Activated CD4-positive, alpha-beta T cell treated with anti-CD3 and anti-CD28 coated beads for 48 hours (primary cell): ENCODE results near the gene AURKAIP1.

Source experiments
- DNase-seq: peaks from one replicate; pipeline ENCODE4 v3.0.0-alpha.2; 2020

The AURKAIP1 gene

DNA sequence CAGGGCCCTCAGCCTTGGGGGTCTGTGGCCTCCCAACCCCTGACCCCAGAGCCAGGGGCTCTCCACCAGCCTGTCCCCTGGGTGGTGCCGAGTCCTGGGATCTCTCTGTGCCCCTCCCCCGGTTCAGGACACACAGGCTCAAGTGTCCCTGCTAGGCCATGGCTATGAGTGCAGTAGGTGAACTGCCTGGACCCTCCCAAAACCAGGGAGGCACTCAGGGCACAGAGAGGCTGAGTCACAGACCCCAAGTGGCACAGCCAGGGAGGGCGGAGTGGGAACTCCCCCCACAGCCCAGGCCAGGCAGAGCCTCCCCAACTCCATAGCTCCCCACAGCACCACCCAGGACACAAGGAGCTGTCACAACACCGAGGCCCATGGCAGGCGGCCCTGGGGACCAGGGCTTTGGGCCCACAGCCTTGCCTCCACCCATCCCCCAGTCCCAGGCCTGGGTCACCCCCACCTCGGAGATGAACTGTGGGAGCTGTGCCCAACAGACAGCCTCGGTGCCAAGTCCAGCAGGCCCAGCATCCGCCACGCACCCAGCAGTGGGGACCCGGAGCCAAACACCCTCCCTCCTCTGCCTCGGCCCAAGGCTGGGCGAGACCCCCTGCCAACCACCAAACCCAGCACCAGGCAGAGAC lies 29.0 kb downstream of the AURKAIP1 start:
- DNase-seq = no peak

DNA sequence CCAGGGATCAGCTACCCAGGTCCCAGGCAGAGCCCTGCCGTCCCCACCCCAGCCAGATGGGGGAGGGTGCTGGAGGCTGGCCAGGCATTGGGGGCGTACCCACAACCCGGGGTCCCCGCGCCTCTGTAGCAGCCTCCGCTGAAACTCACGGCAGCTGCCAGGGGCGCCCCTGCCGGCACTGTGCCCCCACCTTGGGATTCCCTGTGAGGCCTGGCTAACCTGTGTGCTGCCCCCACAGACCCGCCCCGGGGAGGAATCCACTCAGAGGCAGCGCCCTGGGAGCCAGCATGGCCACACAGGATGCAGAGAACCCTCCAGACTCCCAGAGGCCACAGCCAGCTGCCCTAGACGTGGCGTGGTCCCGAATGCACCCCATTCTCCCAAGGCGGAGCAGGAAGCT lies 29.6 kb downstream of the AURKAIP1 start:
- DNase-seq = no peak

DNA sequence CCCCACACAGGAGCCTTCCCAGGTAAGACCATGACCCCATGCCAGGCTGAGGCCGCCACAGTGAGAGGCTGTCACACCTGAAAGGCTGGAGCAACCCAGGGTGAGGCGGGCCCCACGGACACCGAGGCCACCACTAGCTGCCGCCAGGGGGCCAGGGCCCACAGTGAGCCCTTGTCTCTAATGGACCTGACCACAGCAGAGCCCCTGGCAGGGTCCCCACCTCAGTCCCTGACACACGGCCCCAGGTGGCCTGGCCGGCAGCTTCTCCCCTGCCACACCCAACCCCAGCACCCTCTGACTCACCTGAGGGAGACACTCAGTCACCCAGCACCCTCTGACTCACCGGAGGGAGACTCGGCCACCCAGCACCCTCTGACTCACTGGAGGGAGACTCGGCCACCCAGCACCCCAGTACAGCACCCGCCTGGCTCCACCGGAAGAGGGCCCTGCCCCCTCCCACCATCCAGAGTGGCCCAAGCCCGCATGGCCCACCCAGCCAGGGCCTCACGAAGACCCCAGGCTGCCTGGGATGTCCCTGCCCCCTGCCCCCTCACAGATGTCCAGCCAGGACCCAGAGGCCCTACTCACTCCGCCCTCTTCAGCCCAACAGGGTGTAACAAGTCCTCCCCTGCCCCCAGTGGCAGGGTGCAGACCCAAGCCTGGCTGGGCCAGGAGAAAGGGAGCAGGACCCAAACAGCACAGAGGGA lies 30.2 kb downstream of the AURKAIP1 start:
- DNase-seq = peak; percentile 76

DNA sequence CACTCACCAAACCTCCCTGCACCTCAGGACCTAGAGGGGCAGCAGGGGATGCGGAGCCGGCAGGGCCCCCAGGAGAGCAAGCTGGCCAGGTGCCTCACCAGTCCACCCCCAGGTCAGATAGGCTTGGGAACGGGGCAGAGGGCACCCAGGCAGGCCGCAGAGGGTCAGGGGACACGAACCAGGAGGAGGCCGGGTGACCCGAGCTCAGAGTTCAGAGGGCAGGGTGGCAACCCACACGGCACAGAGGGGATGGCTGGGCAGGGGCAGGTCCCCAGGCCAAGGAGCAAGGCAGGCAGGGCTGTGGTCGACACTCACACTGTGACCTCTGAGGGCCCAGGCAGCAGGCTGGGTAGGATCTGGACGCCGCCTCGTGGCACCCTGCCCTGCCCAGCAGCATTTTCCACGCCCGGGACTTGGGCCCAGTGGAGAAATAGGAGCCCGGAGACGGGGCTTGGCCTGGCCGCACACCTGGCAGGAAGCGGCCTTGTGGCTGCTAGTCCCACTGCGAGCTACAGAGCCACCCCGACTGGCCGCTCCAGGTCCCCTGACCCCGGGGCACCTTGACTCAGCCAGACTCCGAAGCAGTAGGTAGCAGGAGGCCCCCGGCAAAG lies 31.1 kb downstream of the AURKAIP1 start:
- DNase-seq = no peak

DNA sequence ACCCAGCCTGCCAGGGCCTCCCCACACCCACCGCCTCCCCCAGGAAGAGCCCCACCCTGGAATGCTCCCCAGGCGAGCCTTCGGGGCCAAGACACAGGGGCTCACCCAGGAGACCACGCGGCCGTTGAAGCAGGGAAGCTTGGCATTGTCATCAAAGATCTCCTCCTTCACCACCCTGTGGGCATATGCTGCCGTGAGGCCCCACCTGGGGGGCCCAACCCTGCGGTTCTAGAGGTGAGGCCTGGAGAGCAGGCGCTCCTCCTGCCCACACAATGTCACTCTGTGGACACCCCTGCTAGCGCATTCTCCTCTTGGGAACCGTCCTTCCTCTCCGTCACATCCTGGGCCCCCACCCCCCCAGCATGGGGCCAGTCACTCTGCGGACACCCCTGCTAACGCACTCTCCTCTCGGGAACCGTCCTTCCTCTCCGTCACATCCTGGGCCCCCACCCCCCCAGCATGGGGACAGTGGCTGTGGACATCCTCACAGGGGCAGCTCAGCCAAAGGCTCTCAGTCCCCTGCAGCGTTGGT lies 32.4 kb downstream of the AURKAIP1 start:
- no peak for DNase-seq

DNA sequence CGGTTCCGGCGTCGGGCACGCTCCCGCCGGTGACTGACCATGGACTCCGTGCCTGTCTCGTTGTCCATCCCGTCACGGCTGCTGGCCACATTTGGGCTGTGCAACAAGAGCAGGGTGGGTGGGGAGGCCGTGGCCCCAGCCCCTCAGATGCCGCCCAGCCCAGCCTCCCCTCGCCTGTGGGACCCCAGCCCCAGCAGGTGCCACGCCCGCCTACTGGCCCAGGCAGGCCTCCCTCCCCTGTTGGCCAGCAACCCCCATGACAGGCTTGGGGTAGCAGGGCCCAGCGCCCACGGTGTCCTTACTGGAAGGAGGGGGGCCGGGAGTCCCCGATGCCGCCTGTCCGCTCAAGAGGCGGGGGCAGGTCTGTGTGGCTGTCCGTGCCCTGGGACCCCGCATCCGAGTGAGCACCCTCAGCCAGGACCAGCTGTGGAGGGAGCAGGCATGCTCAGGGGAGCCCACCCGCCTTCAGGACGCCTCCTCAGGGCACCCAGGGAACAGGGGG lies 32.9 kb downstream of the AURKAIP1 start:
- no peak for DNase-seq

DNA sequence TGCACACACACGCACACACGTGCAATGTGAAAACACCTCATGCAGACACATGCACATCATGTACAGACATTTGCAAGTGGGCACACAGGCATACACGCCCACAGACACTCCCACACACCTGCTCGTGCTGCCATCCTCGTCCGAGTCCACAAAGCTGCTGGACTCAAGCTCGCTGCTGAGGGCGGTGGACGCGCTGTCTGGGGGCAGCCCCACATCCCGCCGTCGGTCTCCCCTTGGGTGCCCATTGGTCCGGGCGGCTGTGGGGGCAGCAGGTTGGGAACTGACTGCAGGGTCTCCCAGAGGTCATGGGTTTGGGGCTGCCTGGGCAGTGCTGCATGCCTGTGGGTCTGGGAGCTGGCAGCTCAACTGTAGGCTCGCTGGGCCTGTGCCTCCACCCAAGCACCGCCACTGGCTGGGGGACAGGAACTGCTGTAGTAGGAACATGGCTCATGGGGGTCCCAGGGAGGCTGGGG lies 33.4 kb downstream of the AURKAIP1 start:
- no peak for DNase-seq

DNA sequence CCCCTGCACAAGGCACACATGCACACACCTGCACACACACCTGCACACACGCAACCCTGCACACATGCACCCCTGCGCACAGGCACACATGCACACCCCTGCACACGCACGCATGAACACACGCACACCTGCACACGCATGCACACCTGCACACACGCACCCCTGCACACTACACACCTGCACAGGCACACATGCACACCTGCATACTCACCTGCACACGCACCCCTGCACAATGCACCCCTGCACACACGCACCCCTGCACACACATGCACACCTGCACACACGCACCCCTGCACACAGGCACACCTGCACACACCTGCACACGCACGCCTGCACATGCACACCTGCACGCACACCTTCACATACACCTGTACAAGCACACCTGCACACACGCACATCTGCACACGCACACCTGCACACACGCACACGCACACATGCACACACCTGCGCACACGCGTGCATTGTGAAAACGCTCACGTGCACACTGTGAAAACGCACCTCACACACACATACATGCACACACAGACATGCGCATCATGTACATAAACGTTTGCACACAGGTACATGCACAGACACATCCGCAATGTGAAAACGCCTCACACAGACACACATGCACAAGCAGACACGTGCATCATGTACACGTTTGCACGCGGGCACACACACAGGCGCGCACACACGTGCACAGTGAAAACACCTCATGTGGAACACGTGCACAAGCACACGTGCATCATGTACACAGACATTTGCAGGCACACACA lies 34.0 kb downstream of the AURKAIP1 start:
- no peak for DNase-seq

DNA sequence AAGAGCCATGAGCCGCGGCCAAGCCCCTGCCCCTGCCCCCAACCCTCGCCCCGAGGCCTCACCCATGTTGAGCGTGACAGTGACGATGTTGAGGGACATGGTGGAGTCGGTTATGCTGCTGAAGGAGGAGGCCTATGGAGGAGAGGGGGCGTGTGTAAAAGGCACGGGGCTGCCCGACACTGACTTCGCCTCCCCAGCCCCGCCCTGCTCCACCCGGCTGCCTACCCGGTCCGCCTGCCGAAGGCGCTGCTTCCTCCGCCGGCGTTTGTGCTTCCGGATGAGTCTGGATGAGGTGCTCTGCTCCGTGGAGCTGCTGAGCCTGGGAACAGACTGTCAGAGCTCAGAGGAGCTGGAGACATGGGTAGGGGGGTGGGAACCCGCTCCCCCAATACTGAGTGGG lies 34.8 kb downstream of the AURKAIP1 start:
- DNase-seq = no peak

DNA sequence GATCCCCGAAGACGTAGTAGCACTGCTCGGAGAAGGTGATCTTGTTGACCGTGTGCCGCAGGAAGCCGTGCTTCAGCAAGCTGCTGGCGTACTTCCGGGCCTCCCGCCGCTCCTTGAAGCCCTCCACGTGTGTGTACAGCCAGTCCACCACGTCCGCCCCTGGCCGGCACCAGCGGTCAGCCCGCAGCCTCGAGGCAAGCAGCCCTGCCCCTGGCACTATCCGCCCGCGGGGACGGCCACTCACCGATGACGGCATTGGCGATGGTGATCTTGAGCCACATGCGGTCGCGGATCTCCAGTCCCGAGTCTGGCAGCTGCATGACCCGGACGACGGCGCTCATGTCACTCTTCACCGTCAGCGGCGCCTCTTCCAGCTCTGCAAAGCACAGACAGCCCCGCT lies 36.7 kb downstream of the AURKAIP1 start:
- DNase-seq = no peak

DNA sequence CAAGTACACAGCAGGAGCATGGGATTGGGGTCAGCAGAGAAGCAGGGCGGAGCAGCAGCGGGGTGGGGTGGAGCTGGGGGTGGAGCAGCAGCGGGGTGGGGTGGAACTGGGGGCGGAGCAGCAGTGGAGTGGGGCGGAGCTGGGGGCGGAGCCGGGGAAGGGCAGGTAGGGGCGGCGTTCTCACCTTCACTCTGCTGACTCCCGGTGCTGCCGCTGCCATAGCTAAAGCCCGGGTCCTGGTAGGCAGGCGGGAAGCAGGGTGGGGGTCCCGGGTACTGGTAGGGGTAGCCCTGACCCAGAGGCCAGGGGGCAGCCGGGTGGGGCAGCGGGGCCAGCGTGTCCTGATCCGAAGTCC lies 37.2 kb downstream of the AURKAIP1 start:
- peak; percentile 66 for DNase-seq

DNA sequence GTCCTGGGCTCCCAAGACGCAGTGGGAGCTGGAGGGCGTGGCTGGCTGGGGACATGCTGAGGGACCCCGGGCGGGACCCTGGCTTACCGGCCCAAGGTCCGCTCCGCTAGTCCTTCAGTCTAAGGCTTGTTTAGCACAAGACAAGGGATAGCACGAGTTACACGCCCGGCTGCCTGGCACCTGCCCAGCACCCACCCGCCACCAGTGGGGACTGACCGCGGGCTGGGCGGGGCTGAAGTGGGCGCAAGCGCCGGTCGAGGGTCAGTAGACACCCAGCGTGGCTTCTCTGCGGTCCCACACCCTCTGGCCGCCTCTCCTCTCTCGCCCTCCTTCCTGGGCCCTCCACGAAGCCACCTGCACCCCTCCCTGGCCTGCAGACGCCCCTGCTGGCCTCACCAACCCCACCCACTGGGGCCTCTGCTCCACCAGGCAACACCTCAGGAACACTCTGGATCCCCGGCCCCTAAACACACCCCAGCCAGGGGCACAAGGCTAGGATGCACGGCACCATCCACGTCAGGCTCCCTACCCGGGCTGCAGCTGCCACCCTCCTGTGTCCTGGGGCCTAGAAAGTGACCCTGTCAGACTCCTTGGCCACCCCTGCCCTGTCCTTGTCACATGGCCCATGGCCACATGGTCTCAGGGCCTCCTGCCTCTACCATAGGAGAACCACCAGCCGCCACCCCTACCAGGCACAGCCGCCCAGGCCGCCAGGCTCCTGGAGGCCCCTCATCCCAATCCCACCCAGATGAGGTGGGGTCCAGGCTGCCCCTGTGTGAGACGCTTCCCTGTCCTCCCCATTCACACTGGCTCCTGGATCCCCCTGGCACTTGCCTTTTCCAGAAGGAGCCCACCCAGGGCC lies 37.8 kb downstream of the AURKAIP1 start:
- DNase-seq = no peak

DNA sequence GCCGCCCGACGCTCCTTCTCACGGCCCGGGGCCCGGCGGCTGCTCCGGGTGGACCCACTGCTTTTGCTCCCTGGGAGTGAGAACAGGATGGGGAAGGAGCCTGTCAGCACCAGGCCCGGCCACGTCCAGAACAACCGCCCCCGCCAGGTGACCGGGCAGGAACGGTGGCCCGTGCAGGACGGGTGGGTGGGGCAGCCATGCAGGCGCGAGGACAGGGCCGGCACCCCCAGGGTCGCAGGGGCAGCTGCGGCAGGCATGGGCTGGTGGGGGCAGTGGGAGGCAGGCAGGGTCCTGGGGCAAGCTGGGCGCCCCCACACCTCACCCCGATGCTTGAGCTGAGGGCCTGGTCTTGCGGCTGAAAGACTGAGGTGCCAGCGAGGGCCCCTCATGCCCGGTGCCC lies 38.6 kb downstream of the AURKAIP1 start:
- DNase-seq = no peak

DNA sequence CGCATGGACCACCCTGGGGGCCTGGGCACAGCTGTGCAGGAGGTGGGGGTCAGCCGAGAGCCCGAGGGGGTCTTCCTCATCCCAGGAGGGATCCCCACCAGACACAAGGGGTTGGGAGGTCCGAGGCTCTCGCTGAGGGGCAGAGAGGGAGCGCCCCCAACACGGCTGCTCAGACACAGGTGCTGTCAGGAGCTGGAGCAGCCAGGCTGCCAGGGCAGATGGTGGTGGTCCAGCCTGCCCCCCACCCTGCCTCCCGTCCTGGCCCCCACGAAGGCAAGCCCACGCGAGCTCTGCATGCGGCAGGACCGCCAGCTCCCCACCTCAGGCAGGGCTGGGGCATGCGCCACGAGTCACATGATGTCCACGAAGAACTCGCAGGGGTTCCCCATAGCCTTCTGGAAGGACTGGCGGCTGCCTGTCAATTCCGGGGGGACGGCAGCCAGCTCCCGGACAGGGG lies 39.2 kb downstream of the AURKAIP1 start:
- no peak for DNase-seq

DNA sequence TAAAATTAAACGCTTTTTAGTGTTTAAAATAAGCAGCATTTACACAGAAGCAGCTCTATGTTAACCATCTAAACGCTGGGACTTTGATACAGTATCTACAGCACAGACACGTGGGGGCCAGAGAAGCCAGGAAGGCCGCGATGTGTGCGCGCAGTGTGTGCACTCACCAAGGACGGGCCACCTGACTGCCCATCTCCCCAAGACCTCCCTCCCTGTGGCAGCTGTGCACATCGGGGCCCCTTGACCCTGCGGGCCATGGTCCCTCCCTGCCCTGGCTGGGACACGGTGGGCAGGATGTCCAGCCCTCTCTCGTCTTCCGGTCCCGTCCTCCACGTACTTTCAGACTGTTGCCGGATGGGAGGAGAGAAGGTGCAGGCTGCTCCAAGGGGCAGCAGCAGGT lies 39.7 kb downstream of the AURKAIP1 start:
- no peak for DNase-seq

DNA sequence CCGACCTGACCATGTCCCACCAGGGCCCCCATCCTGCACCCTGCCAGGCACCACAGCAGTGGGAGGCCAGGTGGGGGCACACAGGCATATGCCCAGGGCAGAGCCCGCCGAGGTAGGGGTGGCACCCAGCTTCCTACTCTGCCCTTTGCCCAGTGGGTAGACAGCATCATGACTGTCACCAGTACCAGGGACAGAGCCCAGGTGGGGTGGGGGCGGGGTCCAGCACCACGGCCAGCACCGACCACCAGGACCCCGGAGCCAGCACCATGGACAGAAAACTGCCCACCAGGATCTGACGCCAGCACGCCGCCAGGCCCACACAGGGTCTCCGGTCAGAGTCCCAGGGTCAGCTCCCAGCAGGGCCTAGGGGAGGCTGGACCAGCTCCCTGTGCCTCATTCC lies 40.2 kb downstream of the AURKAIP1 start:
- no peak for DNase-seq

DNA sequence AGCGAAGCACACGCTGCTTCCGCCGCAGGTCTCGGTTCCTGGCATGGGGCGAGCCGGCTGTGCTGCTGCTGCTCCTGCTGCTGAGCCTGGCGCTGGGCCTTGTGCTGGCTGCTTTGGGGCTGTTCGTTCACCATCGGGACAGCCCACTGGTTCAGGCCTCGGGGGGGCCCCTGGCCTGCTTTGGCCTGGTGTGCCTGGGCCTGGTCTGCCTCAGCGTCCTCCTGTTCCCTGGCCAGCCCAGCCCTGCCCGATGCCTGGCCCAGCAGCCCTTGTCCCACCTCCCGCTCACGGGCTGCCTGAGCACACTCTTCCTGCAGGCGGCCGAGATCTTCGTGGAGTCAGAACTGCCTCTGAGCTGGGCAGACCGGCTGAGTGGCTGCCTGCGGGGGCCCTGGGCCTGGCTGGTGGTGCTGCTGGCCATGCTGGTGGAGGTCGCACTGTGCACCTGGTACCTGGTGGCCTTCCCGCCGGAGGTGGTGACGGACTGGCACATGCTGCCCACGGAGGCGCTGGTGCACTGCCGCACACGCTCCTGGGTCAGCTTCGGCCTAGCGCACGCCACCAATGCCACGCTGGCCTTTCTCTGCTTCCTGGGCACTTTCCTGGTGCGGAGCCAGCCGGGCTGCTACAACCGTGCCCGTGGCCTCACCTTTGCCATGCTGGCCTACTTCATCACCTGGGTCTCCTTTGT lies 41.3 kb downstream of the AURKAIP1 start:
- DNase-seq = no peak

DNA sequence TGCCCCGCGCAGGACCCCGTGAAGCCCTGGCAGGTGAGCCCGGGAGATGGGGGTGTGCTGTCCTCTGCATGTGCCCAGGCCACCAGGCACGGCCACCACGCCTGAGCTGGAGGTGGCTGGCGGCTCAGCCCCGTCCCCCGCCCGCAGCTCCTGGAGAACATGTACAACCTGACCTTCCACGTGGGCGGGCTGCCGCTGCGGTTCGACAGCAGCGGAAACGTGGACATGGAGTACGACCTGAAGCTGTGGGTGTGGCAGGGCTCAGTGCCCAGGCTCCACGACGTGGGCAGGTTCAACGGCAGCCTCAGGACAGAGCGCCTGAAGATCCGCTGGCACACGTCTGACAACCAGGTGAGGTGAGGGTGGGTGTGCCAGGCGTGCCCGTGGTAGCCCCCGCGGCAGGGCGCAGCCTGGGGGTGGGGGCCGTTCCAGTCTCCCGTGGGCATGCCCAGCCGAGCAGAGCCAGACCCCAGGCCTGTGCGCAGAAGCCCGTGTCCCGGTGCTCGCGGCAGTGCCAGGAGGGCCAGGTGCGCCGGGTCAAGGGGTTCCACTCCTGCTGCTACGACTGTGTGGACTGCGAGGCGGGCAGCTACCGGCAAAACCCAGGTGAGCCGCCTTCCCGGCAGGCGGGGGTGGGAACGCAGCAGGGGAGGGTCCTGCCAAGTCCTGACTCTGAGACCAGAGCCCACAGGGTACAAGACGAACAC lies 42.1 kb downstream of the AURKAIP1 start:
- DNase-seq = no peak

DNA sequence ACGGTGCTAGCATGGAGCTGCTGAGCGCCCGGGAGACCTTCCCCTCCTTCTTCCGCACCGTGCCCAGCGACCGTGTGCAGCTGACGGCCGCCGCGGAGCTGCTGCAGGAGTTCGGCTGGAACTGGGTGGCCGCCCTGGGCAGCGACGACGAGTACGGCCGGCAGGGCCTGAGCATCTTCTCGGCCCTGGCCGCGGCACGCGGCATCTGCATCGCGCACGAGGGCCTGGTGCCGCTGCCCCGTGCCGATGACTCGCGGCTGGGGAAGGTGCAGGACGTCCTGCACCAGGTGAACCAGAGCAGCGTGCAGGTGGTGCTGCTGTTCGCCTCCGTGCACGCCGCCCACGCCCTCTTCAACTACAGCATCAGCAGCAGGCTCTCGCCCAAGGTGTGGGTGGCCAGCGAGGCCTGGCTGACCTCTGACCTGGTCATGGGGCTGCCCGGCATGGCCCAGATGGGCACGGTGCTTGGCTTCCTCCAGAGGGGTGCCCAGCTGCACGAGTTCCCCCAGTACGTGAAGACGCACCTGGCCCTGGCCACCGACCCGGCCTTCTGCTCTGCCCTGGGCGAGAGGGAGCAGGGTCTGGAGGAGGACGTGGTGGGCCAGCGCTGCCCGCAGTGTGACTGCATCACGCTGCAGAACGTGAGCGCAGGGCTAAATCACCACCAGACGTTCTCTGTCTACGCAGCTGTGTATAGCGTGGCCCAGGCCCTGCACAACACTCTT lies 42.8 kb downstream of the AURKAIP1 start:
- DNase-seq = no peak
